HPDE6-E6E7 (cell line): ENCODE data around the gene OR51I1.

Experiments
- DNase-seq: peaks from one replicate; pipeline ENCODE4 v3.0.0; 2011; ENCODE audit warnings: missing footprints; ENCODE audit errors: extremely low spot score

The OR51I1 gene, protein sequence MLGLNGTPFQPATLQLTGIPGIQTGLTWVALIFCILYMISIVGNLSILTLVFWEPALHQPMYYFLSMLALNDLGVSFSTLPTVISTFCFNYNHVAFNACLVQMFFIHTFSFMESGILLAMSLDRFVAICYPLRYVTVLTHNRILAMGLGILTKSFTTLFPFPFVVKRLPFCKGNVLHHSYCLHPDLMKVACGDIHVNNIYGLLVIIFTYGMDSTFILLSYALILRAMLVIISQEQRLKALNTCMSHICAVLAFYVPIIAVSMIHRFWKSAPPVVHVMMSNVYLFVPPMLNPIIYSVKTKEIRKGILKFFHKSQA

DNA sequence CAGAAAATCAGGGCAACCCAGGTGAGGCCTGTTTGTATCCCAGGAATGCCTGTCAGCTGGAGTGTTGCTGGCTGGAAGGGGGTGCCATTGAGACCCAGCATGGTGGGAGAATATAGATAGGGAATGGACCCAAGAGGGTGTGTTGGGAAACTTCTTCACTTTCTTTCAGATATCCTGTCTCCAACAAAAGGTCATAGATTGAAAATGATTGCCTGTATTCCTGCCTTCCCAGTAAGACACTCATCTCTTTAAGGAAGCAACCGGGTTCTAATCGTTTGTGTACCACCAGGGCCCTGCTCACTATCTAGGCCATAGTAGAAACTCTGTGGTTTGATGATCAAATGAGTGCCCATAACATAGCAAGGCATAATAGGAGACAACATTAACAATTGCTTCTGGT, at the start of gene OR51I1:
TSS of gene OR51I1 (minus strand) at position 101 of the 400 bp plus-strand sequence. CDS start at position 101, 0 bp downstream.
- DNase-seq, result no peak

GRCh38 chr11:5489576-5490357, 48.5 kb upstream of the OR51I1 start:
- DNase-seq, result no peak

DNA sequence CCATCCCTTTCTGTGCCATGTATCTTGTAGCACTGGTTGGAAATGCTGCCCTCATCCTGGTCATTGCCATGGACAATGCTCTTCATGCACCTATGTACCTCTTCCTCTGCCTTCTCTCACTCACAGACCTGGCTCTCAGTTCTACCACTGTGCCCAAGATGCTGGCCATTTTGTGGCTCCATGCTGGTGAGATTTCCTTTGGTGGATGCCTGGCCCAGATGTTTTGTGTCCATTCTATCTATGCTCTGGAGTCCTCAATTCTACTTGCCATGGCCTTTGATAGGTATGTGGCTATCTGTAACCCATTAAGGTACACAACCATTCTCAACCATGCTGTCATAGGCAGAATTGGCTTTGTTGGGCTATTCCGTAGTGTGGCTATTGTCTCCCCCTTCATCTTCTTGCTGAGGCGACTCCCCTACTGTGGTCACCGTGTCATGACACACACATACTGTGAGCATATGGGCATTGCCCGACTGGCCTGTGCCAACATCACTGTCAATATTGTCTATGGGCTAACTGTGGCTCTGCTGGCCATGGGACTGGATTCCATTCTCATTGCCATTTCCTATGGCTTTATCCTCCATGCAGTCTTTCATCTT, 47.6 kb upstream of the OR51I1 start:
- DNase-seq, result no peak

DNA sequence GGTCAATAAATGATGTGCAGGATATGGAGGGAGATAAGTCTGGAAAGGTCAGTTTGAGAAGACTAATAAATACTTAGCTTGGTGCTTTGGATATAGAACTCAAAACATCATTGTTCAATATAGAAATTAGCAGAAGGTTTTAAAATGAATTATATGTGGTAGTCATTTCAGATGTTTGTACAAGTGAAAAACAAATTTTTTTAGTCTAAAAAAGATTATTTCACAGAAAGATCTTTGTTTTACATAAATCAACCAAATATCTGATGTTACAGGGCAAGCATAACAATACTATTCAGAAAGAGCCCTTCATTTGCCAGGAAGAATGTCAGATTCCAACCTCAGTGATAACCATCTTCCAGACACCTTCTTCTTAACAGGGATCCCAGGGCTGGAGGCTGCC, 47.1 kb upstream of the OR51I1 start, which contains the start of gene OR52D1:
TSS of gene OR52D1 (plus strand) at position 301 of the 400 bp plus-strand sequence. CDS start at position 323, 22 bp downstream.
- DNase-seq, result no peak

DNA sequence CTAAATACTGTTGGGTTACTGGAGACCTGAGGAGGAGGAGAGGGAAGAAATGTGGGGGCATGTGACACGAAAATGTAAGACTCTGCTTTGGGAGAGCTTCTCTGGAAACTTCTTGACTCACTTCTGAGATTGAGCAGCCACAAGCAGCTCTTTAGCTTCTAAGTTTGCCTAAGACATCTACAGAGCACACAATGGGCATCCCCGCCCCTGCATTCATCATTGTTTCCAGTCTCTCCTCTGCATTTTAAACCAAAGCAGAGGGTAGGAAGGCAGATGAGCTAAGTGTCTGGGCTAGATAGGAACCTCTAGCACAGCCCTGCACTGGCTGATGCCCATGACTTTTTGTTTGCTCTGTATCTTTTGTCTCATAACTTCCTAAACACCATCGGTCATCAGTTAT, 45.1 kb upstream of the OR51I1 start:
- DNase-seq, result no peak

GRCh38 chr11:5486003-5486402, 44.7 kb upstream of the OR51I1 start:
- no peak for DNase-seq

- peak; percentile 27 for DNase-seq
These were observed 35.0 kb upstream of the OR51I1 start for GRCh38 chr11:5476186-5476819.

- no peak for DNase-seq
These were observed 32.6 kb upstream of the OR51I1 start for GRCh38 chr11:5473921-5474320.

DNA sequence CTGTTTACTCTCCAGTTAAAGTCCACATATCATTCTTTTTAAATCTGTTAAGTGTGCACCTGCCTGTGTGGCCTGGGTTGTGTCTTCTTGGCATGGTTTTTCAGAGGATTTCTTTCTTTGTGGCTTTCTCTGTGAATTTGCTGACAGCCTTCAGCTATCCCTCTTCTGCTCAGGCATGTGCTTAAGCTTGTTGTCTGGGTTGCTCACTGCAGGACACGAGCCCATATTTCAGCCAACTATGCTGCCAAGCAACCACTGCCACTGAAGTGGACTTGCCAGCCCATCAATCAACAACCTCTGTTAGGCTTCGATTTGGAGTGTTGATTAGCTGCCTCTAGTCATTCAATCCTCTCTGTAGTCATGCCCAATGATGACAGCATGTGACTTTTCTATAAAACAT, 26.2 kb upstream of the OR51I1 start:
- no peak for DNase-seq

GRCh38 chr11:5460983-5461621, 19.8 kb upstream of the OR51I1 start:
- no peak for DNase-seq

- DNase-seq, result no peak
These were observed 8.1 kb upstream of the OR51I1 start for GRCh38 chr11:5449432-5449831.

- no peak for DNase-seq
These were observed 7.7 kb upstream of the OR51I1 start, which contains the start of gene OR51I2 for GRCh38 chr11:5449023-5449422. Gene OR51I2, plus strand, starts transcription at chr11:5449323. Its CDS starts 4,166 bp downstream, at chr11:5453489.

DNA sequence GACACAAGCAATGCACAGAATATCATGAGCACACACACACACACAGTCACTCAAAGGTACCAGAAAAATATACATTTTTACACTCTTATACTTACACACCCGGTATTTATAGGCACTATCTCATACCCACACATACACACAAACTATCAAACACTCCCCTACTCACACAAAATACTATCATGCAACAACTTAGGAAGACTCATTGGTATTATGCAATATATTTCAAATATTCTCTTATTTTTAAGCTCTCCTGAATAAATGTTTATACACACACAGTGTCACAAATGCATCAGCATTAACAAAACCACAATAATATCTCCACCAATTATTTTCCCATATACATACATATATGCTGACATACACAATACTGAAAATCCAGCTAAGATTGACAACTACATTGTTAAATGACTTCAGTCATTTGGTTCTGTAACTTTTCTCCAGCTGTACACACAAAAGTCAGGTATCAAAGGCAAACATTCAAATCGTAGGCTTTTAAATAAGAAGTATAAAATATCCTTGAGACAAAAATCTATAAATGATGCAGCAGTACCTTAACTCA, 2.6 kb upstream of the OR51I1 start:
- no peak for DNase-seq

GRCh38 chr11:5423131-5423530, 18.2 kb downstream of the OR51I1 start:
- DNase-seq, result no peak

GRCh38 chr11:5421811-5422210, 19.5 kb downstream of the OR51I1 start, which contains the start of gene OR51Q1:
Gene OR51Q1, plus strand, starts transcription at chr11:5422111. Its CDS starts 90 bp downstream, at chr11:5422201.
- no peak for DNase-seq

DNA sequence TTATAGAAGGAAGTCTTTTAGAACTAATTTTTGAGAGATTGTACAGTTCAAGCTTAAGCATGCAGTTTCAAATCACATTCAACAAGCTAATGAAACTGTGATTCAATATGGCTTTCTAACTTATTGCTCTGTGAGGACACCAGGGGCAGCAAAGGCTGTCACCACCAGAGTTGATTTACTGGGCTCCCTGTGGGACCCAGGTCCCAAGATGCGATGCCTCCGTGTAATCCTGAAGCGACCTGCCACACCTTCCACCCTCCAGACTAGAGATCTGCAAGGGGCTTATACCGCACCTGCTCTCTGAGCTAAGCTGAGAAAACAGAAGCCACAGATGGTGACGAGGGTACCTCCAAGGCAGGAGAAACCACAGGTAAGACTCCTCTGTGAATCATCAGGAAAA, 20.3 kb downstream of the OR51I1 start:
- DNase-seq, result no peak

GRCh38 chr11:5405173-5405572, 36.1 kb downstream of the OR51I1 start:
- no peak for DNase-seq

DNA sequence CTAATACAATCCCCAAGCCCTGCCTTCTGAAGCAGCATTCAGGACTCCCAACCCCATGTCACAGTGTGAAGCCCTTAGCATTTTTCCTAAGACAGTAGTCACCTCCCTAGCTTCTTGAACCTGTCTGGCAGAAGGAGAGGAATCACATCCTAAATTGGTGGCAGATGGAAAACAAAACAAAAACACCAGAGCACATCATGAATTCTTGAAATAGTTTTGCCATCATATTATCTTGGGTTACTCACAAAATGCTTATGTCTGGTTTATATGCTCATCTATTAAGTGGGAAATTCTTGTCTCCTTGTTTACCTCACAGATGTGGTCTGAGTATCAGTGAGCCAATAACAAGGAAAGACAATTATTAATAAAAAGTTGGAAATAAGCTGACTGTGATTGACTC, 42.4 kb downstream of the OR51I1 start:
- DNase-seq, result no peak

DNA sequence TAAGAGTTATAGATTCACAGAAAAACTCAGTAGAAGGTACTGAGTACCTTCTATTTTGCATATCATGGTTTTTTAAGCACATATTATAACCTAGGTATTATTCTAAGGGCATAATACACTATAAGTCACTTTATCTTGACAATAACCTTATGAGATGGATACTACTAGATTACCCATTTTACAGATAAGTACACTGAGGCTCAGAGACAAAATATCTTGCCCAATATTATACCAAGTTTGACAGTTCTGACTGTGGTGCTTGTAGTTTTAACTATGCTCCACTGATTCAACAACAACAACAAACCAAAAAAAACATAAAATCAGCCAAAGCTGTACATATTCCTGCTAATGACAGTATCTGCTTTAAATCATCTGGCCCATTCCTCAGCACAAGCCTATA, 47.2 kb downstream of the OR51I1 start:
- no peak for DNase-seq
